GM12864 (cell line): Measurements from ENCODE around the gene HCRT.
"Not testable (repeated sequence)": the region's sequence is repeated elsewhere in the genome, so short reads cannot be mapped to it uniquely, and the experiment has no call there.

ENCODE experiments used
- DNase-seq: peaks from one replicate; pipeline ENCODE4 v3.0.0-alpha.2; 2011; ENCODE audit warnings: low read depth
- H3K4me3 ChIP-seq: 2 replicates; pipeline ENCODE4 v1.5.1; 2011; ENCODE audit warnings: mild to moderate bottlenecking, low read depth, low read length, control low read depth
- TF ChIP-seq, protein P1 (sequence below): IDR thresholded peaks from 2 replicates; pipeline ENCODE4 v1.5.1; 2011; ENCODE audit warnings: low read depth, mild to moderate bottlenecking, moderate library complexity, low read length, control low read depth, inconsistent platforms; ENCODE audit errors: missing control alignments

Gene HCRT

DNA sequence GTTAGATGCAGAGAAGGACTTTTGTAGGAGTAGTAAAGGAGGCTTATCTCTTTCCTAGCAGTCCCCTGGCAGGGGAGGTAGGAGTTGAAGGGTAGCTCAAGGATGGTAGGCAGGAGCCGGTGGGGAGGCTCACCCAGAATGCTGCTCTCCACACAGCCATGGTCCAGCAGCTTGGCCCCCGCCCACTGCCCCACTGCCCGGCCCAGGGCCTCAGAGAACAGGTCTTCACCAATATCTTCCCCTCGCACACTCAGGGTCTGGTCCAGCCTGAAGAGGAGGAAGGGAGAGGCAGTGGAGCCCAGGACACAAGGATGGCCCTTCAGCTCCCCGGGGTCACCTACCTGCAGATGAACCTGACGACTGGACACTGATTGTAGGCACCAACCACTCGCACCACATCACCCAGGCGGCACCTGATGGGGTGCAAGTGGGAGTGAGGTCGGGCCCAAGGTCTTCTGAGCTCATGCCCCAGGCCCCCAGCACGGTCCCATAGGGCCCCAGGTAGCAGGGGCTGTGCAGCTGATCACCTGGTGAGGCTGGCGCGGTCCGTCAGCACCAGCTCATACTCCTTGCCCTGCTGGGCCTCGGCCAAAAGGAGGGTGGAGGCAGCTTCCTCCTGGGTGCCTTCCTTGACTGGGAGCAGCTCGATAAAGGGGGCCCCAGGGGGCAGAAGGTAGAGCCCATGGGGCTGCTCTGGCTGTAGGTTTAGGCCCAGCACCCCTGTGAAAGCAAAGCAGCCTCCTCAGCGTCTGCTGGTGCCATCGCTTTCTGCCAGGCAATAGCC is 5.4 kb upstream of the HCRT start:
- H3K4me3 ChIP-seq = no peak overlapping the region
- TF ChIP-seq, protein P1, sequence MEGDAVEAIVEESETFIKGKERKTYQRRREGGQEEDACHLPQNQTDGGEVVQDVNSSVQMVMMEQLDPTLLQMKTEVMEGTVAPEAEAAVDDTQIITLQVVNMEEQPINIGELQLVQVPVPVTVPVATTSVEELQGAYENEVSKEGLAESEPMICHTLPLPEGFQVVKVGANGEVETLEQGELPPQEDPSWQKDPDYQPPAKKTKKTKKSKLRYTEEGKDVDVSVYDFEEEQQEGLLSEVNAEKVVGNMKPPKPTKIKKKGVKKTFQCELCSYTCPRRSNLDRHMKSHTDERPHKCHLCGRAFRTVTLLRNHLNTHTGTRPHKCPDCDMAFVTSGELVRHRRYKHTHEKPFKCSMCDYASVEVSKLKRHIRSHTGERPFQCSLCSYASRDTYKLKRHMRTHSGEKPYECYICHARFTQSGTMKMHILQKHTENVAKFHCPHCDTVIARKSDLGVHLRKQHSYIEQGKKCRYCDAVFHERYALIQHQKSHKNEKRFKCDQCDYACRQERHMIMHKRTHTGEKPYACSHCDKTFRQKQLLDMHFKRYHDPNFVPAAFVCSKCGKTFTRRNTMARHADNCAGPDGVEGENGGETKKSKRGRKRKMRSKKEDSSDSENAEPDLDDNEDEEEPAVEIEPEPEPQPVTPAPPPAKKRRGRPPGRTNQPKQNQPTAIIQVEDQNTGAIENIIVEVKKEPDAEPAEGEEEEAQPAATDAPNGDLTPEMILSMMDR = no peak
- no peak for DNase-seq

DNA sequence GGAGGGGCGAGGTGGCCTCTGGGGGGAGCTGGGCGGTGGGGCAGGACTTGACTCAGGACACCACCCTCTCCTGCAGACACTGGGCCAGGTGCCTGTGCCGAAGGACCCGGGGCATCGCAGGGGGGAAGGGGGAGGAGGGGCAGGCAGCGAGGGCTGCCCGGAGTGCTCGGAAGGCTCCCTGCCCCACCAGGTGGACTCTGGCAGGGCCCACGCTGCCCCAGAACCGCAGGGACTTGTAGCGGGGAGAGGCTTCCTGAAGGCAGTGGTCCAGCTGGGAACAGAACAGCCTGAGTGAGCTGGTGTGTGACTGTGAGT is 4.4 kb upstream of the HCRT start:
- DNase-seq = no peak
- TF ChIP-seq, protein P1 = no peak
- H3K4me3 ChIP-seq = no peak overlapping the region

DNA sequence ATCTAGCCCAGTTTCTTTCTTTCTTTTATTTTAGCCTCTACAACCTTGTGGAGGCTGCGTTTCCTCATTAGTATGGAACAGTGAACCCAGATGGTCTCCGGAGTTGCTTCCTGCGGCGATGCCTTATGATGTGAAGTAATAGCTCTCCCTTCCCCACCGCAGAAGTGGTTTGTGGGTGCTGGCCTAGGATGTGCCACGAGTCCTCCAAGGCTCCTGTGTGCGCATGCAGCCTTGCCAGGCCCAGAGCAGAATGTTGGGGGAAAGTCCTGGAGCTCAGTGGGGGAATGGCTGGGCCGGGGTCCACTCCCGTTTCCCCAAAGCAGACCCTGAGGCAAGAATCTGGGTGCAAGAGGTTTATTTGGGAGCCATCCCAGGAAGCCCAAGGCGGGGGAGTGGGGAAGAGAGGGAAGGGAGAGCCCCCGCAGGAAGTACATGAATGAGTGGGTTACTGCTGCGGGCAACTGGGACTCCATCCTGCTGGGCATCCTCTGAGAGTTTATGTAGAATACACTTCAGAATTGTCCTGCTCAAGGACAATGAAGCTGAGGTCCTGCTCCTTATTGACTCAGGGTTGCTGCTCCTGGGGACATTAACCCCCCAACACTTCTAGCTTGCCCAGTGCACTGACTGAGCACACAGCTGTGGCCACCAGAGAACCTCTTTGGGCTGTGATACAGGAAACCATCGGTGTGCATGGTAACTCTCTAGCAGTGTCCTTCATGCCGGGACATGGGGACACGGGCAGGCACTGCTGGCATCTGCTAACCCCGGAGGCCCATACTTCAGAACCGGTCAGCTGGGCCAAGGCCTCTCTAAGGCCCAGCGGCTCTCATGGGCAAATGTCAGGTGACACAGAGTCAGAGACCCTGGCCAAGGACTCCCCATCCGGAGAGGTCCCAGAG is 3.7 kb upstream of the HCRT start:
- TF ChIP-seq, protein P1 = no peak
- DNase-seq = no peak
- H3K4me3 ChIP-seq = no peak overlapping the region

DNA sequence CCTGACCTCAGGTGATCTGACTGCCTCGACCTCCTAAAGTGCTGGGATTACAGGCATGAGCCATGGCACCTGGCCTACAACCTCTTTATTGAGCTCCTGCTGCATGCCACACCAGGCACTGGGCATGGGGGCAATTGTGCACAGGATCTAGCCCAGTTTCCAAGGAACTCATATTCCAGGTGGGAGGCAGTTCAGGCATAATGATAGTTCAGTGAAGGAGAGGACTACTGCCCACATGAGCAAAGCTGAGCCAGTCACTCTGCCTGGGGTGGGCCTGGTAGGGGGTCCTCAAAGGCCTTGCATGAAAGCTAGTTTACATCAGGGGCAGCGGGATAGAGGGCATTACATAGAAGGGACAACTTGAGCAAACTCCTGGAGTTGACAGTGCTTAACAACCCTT is 2.6 kb upstream of the HCRT start:
- DNase-seq = no peak
- TF ChIP-seq, protein P1 = no peak
- no peak overlapping the region for H3K4me3 ChIP-seq

DNA sequence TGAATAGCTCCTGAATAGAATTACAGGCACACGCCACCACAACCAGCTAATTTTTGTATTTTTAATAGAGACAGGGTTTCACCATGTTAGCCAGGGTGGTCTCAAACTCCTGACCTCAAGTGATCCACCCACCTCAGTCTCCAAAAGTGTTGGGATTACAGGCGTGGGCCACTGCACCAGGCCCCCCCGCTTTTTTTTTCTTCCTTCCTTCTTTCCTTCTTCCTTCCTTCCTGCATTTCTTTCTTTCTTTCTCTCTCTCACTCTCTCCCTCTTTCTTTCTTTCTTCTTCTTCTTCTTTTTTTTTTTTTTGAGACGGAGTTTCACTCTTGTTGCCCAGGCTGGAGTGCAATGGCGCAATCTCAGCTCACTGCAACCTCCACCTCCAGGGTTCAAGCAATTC is 939 bp upstream of the HCRT start:
- not testable (repeated sequence) for DNase-seq

DNA sequence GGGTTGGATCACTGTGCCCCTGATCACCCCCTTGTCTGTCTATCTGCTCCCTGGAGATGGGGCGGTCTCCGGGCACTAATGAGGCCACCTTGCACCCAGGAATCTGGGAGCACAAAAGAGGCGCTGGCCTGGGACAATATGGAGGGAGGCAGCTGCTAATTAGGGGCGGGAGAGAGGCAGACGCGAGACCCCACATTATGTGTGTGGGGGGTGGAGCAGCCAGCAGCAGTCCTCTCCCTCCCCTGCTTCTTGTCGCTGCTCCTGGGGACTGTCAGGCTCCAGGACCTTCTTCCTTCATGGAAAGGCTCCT is 324 bp upstream of the HCRT start:
- no peak overlapping the region for H3K4me3 ChIP-seq
- DNase-seq = no peak
- TF ChIP-seq, protein P1 = no peak

More for the DNA sequence above, 939 bp upstream of the HCRT start:
- not testable (repeated sequence) for H3K4me3 ChIP-seq

DNA sequence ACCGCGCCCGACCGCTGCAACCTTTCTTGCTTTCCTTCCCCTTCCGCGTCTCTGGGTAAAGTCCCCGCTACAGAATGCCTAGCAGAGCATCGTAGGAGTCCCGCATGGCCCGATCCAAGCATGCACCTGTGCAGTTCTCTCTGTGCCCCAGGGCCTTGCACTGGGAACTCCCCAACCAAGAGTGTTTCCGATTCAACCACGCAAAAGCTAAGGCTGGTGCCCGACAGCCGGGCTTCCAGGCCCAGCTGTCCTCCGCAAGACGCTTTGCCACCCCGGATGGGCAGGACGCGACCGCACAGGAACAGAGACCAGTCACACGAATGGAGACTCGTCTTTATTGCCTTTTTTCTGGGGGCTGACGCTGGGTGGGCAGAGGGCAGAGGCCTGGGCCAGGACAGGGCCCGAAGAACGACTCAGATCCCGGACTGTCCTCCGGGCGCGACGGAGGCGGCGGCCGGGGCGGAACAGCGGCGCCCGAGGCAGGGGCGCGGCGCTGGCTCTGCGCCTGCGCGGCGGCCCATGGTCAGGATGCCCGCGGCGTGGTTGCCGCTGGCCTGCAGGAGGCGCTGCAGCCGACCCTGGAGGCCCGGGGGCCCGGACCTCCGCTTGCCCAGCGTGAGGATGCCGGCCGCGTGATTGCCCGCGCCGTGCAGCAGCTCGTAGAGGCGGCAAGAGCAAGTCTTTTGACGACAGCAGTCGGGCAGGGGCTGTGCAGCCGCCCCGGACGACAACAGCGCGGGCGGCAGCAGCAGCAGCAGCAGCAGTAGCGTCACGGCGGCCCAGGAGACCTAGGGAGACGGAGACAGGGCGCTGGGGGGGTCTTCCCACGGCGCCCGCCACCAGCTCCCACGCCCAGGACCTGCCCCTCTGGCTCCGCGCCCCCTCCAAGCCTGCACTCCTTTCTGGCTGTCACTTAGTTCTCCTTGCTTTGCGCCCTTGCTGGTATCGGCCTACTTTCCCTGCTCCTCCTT is 1.2 kb downstream of the HCRT start:
- DNase-seq = no peak
- peak overlapping the region; percentile 58 for H3K4me3 ChIP-seq
- TF ChIP-seq, protein P1 = peak; percentile 84
